Type B pancreatic cell (in vitro differentiated cells): ENCODE measurements around the gene ZCCHC17. TPM values are rescaled to one million over a fixed set of nuclear protein-coding genes. Genes with fewer than 3 reads are reported as not detected.

ENCODE experiments used
- DNase-seq: peaks from one replicate; pipeline ENCODE4 v3.0.0; 2021; ENCODE audit warnings: mixed read lengths; ENCODE audit not compliant: unreplicated experiment; ENCODE audit errors: extremely low spot score
- H3K27ac Mint-ChIP-seq: 2 replicates; pipeline ENCODE4 v1.8.0; 2021; ENCODE audit warnings: mild to moderate bottlenecking, mixed read lengths
- H3K27me3 Mint-ChIP-seq: 2 replicates; pipeline ENCODE4 v1.8.0; 2021; ENCODE audit warnings: mixed read lengths
- H3K36me3 Mint-ChIP-seq: 2 replicates; pipeline ENCODE4 v1.8.0; 2021; ENCODE audit warnings: mixed read lengths
- H3K4me1 Mint-ChIP-seq: one replicate; pipeline ENCODE4 v1.8.0; 2021; ENCODE audit warnings: mixed read lengths; ENCODE audit not compliant: unreplicated experiment
- H3K4me3 Mint-ChIP-seq: 2 replicates; pipeline ENCODE4 v1.8.0; 2021; ENCODE audit warnings: mild to moderate bottlenecking, mixed read lengths
- H3K9me3 Mint-ChIP-seq: 2 replicates; pipeline ENCODE4 v1.8.0; 2021; ENCODE audit warnings: mixed read lengths
- total RNA-seq: library from RNA; stranded (reverse); gene quantifications from 2 replicates; pipeline ENCODE4 v1.2.1, GENCODE V29; 2021; ENCODE audit warnings: low replicate concordance
- TF ChIP-seq, protein P1 (sequence below): fragments of 200-600 bp; sonication (generic); conservative IDR thresholded peaks from 2 replicates; pipeline ENCODE4 v1.5.0; 2021; ENCODE audit warnings: antibody characterized with exemption, mild to moderate bottlenecking

ZCCHC17 gene
- total RNA-seq, 1 donor from 2014 or later: 35.0 TPM

DNA sequence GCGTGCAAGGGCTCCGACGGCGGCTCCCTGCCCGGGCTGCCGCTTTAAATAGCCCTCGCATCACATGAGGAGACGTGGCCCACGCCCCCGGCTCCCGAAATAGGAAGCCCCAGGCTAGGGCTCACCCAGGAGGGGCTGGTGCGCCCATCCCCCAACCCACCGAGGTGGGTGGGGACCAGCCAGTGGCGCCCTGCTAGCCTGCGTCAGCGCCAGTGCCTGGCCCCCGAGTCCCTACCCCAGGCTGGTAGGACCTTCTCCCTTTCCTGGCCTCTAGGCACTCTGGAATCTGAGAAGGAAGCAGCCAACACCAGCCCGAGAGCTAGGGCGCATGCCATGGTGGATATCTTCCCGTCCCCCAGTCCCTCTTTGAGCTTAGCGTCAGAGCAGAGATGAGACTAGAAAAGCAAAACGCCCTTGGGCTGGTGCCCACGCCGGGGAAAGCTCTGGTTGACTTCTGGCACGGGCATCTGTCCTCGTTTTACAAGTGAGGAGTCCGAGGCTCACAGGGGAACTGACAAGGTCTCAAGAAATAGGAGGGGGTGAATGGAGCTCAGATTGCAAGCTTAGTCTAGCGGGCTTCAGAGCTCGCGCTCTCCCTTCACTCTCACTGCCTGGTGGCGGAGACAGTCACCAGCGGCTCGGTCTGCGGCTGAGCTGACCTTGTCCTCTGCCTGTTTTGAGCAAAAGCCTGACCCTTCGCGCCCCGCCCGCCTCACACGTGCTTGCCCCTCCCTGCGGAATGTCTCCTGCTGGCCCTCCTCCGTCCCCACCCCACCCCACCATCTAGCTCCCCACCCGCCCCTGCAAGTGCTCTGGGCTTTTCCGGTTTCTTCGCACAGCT is 76.4 kb downstream of the ZCCHC17 start, which contains the start of gene FABP3:
FABP3 (minus strand) TSS at position 21 of the 841 bp plus-strand sequence. CDS start 62 bp downstream, outside the sequence.
- H3K27ac Mint-ChIP-seq: peak within 1 kb of the TSS; percentile 95
- TF ChIP-seq, protein P1, sequence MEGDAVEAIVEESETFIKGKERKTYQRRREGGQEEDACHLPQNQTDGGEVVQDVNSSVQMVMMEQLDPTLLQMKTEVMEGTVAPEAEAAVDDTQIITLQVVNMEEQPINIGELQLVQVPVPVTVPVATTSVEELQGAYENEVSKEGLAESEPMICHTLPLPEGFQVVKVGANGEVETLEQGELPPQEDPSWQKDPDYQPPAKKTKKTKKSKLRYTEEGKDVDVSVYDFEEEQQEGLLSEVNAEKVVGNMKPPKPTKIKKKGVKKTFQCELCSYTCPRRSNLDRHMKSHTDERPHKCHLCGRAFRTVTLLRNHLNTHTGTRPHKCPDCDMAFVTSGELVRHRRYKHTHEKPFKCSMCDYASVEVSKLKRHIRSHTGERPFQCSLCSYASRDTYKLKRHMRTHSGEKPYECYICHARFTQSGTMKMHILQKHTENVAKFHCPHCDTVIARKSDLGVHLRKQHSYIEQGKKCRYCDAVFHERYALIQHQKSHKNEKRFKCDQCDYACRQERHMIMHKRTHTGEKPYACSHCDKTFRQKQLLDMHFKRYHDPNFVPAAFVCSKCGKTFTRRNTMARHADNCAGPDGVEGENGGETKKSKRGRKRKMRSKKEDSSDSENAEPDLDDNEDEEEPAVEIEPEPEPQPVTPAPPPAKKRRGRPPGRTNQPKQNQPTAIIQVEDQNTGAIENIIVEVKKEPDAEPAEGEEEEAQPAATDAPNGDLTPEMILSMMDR: peak; percentile 42
- peaks cover 4% of the 10 kb centered on the region for H3K27me3 Mint-ChIP-seq
- peak; percentile 83 for DNase-seq
- peaks cover 42% of the 10 kb centered on the region for H3K4me1 Mint-ChIP-seq
- no peaks in the 10 kb centered on the region for H3K9me3 Mint-ChIP-seq
- H3K4me3 Mint-ChIP-seq: peak within 1 kb of the TSS; percentile 89
- H3K36me3 Mint-ChIP-seq: no peaks in the 10 kb centered on the region

DNA sequence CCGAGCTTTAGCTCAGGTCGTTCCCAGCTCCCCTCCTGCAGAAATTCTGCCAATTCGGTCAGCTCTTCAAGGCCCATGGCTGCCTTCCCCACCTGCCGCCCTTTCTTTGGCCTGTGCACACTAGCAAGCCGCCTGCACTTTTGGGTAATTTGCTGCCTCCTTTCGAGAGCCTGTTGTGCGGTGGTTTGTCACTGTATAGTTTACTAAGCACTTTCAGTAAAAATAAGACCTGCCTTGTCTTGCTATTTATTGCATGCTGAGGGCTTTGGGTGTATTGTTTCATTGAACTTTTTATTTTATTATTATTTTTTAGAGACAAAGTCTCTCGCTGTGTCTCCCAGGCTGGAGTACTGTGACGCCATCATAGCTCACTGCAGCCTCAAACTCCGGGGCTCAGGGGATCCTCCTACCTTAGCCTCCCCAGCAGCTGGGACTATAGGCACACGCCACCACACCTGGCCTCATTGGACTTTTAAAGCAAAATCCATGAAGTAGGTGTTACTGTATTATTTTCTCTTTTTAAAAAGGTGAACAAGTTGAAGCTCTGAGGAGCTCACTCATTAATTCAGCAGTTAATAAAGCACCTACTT is 77.2 kb downstream of the ZCCHC17 start:
- H3K4me3 Mint-ChIP-seq: peak overlapping the region; percentile 89
- no peaks in the 10 kb centered on the region for H3K36me3 Mint-ChIP-seq
- peak overlapping the region; percentile 95 for H3K27ac Mint-ChIP-seq
- H3K9me3 Mint-ChIP-seq: no peaks in the 10 kb centered on the region
- peaks cover 4% of the 10 kb centered on the region for H3K27me3 Mint-ChIP-seq
- DNase-seq: no peak
- TF ChIP-seq, protein P1: no peak
- peaks cover 42% of the 10 kb centered on the region for H3K4me1 Mint-ChIP-seq

DNA sequence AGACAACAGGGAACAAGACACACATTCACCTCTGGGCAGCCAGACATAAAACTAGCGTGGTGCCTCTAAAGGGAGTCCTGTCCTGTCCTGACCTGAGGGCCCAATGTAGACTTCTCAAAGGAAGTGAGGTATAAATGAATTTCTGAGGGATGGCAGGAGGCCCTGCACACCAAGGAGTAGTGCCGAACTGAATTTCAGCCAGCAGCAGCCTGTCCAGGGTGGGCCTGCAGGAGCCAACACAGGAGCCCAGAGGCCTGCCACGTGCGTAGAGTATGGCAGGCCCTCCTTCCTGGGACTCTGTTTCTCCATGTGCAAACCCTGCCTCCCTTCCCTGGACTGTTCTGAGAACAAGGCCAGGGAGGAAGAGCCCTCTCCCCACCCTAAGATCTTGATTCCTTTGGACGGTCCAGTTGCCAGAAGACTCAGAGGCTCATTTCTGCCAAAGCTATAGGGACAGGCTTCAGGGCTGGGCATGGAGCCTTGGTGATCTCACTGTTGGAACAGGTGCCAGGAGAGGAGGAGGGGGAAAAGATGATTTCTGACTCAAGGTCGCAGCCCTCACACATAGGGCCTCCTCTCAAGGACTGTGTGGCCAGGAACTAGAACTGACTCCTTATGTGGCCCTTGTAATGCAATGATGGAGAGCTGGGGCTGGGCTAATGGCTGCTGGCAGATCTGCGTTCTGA is 77.8 kb downstream of the ZCCHC17 start:
- TF ChIP-seq, protein P1: no peak
- H3K9me3 Mint-ChIP-seq: no peaks in the 10 kb centered on the region
- H3K27ac Mint-ChIP-seq: peak overlapping the region; percentile 95
- H3K27me3 Mint-ChIP-seq: peaks cover 4% of the 10 kb centered on the region
- no peak for DNase-seq
- H3K4me1 Mint-ChIP-seq: peaks cover 45% of the 10 kb centered on the region
- no peaks in the 10 kb centered on the region for H3K36me3 Mint-ChIP-seq
- peak overlapping the region; percentile 89 for H3K4me3 Mint-ChIP-seq

DNA sequence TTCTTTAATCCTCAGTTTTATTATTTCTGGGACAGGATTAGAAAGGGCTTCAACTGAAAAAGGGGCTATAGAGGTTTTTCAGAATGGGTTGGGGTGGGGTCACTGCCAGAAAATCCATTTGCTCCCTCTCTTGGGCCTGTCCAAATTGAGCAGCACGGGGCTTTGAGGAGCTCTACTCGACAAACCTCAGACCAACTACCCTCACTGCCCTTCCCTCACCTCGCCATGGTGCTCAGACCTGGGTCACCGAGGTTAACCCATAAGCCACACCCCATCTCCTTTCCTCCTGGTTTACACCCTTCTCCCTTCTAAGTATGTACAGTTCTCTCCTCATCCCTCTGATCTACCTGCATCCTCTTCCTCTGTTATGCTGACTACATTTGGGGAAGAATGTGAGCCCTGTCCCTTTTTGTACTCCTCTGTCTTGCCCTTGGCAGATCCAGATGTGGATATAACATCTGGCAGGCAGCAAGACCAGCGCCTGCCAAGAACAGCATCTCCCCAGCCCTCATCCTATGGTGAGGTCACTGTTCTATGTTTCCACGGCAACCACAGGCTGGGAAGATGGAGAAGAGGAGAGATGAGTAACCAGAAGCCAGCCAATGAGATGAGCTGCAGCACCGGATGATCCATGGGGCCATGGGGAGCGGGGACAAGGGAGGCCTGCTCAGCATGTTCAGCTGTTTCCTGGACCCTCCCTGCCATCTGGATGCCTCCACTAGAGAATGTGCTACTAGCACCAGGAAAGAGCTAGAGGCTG is 79.7 kb downstream of the ZCCHC17 start:
- peaks cover 4% of the 10 kb centered on the region for H3K27me3 Mint-ChIP-seq
- H3K4me1 Mint-ChIP-seq: peaks cover 49% of the 10 kb centered on the region
- H3K9me3 Mint-ChIP-seq: no peaks in the 10 kb centered on the region
- peak overlapping the region; percentile 58 for H3K4me3 Mint-ChIP-seq
- H3K27ac Mint-ChIP-seq: peak overlapping the region; percentile 43
- no peaks in the 10 kb centered on the region for H3K36me3 Mint-ChIP-seq
- no peak for DNase-seq
- TF ChIP-seq, protein P1: no peak

DNA sequence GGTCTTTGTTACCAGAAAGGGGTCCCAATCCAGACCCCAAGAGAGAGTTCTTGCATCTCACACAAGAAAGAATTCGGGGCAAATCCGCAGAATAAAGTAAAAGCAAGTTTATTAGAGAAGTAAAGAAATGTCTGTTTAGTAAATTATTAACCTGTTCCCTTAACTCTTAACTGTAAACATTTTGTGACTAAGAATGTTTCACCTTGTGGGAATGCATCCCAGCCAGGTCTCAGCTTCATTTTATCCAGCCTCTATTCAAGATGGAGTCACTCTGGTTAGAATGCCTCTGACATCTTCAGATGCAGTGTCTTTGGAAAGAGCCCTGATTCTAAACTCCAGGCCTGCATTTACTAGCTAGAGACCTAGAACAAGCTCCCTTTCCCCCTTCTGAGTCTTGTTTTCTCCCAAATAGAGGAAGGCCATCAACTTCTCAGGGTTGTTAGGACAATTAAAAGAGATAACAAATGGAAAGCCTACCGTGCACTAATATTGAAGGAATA is 80.6 kb downstream of the ZCCHC17 start:
- TF ChIP-seq, protein P1: no peak
- no peak overlapping the region for H3K27ac Mint-ChIP-seq
- peaks cover 47% of the 10 kb centered on the region for H3K4me1 Mint-ChIP-seq
- no peak overlapping the region for H3K4me3 Mint-ChIP-seq
- H3K27me3 Mint-ChIP-seq: peaks cover 3% of the 10 kb centered on the region
- H3K9me3 Mint-ChIP-seq: no peaks in the 10 kb centered on the region
- no peaks in the 10 kb centered on the region for H3K36me3 Mint-ChIP-seq
- no peak for DNase-seq
